HS-5 (cell line): ENCODE results near the gene ASXL1.
"Not testable (repeated sequence)": the region's sequence is repeated elsewhere in the genome, so short reads cannot be mapped to it uniquely, and the experiment has no call there.

ENCODE experiments used
- DNase-seq: peaks from one replicate; pipeline ENCODE4 v3.0.0-alpha.2; 2012; ENCODE audit warnings: low read depth

The ASXL1 gene

DNA sequence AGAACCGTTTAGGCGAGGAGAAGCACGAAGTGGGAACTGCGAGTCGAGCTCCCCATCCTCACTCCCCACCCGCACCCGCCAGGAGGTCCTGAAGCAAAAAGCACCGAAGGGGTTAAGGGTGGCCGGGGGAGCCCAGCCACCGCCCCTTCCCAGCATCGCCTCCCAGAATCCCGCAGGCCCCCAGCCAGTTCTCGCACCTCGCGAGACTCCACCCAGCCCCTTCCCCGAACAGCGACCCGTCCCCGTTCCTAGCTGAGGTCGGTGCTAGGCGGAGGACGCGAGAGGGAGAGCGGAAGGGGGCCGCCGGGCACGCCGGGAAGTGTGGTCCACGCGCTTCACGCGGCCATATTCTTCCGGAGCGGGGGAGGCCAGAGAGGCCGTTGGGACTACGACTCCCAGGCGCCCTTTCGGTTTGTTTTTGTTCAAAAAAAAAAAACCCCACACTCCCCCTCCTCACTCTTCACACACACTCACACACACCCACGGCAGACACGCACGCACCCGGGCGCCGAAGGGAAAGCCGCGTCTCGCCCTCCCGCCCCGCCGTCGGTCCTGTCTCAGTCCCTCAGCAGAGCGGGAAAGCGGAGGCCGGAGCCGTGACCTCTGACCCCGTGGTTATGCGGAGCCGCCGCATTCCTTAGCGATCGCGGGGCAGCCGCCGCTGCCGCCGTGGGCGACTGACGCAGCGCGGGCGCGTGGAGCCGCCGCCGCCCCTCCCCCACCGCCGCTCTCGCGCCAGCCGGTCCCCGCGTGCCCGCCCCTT, at the start of gene ASXL1:
Gene ASXL1 (plus strand): TSS at position 463 of the 763 bp plus-strand sequence. CDS start 445 bp downstream, outside the sequence.
- DNase-seq = peak; percentile 79

DNA sequence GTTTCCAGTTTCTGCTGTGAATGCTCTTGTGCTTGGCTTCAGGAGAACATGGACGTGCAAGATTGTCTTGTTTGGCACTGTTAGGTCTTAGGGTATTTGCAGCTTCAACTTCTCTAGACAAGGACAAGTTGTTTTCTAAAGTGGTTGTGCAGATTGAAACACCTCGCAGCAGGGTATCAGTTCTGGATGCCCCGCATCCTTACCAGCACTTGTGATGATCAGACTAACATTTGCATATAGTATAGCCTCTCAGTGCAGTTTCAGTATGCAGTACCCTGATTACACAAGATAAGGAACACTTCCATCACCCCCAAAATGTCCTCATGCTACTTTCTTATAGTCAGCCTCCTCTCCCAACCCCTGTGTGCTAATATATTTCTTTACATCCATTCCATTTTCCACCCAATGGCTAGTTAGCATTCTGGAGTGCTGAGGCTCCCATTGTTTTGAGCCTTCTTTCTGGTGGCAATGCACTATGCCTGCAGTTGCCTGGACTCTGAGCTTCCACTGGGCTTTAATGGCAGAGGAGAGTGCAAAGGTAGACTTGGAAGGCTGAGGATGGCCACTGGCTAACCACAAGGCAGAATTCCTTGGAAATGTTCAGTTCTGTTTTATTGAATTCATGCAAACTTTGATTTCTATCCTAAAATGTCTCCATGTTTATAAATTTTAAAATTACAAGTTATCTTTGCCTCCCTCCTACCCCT, 45.3 kb upstream of the ASXL1 start:
- DNase-seq = no peak

GRCh38 chr20:32314768-32315167, 43.4 kb upstream of the ASXL1 start:
- no peak for DNase-seq

DNA sequence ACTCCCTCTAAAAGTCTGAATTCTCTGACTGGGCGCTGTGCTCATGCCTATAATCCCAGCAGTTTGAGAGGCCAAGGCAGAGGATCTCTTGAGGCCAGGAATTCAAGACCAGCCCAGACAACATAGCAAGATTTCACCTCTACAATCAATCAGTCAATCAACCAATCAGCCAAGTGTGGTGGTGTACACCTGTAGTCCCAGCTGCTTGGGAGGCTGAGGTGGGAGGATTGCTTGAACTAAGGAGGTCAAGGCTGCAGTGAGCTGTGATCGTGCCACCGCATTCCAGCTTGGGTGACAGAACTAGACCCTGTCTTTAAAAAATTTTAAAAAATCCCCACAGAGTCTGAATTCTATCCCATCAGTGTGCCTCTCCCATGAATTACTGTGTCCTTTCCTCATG, 42.7 kb upstream of the ASXL1 start:
- no peak for DNase-seq

GRCh38 chr20:32315891-32316290, 42.2 kb upstream of the ASXL1 start:
- no peak for DNase-seq

GRCh38 chr20:32316667-32317066, 41.5 kb upstream of the ASXL1 start:
- no peak for DNase-seq

DNA sequence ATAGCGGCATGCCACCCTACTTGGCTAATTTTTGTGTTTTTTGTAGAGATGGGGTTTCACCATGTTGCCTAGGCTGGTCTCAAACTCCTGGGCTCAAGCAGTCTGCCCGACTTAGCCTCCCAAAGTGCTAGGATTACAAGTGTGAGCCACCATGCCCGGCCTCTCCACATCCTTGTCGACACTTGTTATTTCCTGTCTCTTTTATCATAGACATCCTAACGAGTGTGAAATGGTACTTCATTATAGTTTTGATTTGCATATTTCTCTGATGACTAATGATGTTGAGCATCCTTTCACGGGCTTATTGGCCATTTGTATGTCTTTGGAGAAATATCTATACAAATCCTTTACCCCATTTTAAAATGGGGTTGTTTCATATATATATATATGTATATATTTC, 39.0 kb upstream of the ASXL1 start:
- no peak for DNase-seq

DNA sequence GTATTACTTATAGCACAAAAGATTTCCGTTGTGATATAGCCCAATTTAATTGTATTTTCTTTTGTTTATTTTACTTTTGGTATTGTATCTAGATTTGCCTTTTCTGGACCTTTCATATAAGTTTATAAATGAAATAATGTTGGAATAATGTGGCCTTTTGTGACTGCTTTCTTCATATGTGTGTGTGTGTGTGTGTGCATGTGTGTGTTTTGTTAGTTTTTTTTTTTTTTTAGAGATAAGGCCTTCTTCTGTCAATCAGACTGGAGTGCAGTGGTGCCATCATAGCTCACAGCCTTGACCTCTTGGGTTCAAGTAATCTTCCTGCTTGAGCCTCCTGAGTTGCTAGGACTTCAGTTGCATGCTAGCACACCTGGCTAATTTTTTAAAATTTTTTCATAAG, 37.8 kb upstream of the ASXL1 start:
- no peak for DNase-seq

GRCh38 chr20:32321390-32321789, 36.7 kb upstream of the ASXL1 start:
- no peak for DNase-seq

GRCh38 chr20:32322260-32322659, 35.9 kb upstream of the ASXL1 start:
- DNase-seq = not testable (repeated sequence)

DNA sequence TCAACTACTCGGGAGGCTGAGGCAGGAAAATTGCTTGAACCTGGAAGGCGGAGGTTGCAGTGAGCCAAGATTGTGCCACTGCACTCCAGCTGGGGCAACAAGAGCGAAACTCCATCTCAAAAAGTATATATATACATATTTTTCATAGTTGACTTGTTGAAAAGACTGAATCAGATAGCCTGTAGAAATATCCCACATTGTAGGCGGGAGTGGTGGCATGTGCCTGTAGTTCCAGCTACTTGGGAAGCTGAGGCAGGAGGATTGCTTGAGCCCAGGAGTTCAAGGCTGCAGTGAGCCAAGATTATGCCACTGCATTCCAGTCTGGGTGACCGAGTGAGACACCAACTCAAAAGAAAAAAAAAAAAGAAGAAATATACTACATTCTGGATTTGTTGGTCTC, 34.4 kb upstream of the ASXL1 start:
- not testable (repeated sequence) for DNase-seq

- DNase-seq = peak; percentile 39
Measured at GRCh38 chr20:32325706-32326503, 32.2 kb upstream of the ASXL1 start.

- DNase-seq = no peak
Measured at GRCh38 chr20:32326504-32326845, 31.7 kb upstream of the ASXL1 start.

- no peak for DNase-seq
Measured at GRCh38 chr20:32327087-32327681, 30.9 kb upstream of the ASXL1 start.

DNA sequence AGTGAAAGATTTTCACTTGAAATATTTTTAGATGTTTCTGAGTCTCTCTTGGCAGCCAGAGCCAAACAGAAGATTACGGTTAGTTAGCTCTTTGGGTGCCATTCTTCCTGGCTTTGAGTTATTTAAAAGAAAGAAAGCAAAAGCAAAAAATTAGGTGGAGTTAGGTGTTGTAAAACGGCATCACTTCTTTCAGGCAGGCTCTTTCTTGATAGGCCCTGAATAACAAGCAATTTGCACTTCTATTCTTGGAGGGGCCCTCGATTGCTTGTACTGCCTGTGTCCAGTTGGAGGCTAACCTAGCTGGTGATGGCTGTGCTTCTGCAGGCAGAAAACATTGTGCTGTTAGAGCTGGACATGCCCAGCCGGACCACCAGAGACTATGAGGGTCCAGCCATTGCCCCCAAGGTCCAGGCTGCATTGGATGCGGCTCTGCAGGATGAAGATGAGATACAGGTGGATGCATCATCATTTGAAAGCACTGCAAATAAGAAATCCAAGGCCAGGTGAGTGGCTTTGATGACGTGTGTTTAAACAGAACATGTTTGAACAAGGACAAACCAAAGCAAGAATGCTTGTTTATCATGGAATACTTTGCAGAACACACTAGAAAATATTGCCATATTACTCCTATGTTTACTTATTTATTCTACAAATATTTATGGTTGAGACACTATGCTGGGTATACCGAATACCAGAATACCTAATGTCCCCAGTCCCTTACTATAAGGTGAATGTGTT, 28.1 kb upstream of the ASXL1 start:
- no peak for DNase-seq

GRCh38 chr20:32330555-32330897, 27.6 kb upstream of the ASXL1 start:
- DNase-seq = no peak

- no peak for DNase-seq
Measured at GRCh38 chr20:32332614-32333013, 25.5 kb upstream of the ASXL1 start.

GRCh38 chr20:32333181-32333987, 24.7 kb upstream of the ASXL1 start:
- DNase-seq = no peak

GRCh38 chr20:32333988-32334885, 23.9 kb upstream of the ASXL1 start:
- no peak for DNase-seq

DNA sequence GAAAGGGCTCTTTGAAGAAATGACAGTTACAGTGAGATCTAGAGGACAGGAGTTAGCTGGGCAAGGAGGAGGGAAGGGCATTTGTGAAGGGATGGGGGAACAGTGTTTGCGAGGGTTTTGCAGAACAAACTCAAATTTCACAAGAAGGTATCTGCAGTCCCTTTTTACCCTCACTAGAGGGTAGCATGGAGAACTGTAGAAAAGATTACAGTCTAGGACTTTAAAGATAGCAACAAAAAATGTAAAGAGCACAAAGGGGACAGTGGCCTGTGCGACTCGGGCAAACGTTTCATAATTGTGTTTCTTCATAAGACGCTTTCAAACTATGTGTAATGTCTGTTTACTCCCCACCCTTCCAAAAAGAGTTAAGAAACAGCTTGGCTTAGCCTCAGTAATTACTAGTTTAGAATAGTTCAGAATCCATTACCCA, 21.2 kb upstream of the ASXL1 start:
- DNase-seq = no peak
